SH-SY5Y (cell line): ENCODE data around the gene UQCRC2.

Experiments
- GATA2 ChIP-seq: IDR thresholded peaks from 2 replicates; pipeline ENCODE4 v1.6.1; 2011; ENCODE audit warnings: mild to moderate bottlenecking, low read depth, low read length
- GATA3 ChIP-seq: IDR thresholded peaks from 2 replicates; pipeline ENCODE4 v1.6.1; 2011; ENCODE audit warnings: low read depth, mild to moderate bottlenecking, low read length, moderate library complexity

GRCh38 chr16:22006636-22007035 is 53.5 kb downstream of the UQCRC2 start:
- TF ChIP-seq GATA2 (no peak), GATA3 (no peak)
